GM21515 (cell line): Measurements from ENCODE around the gene FOXN3.

Experiments
- ATAC-seq: cut with Tn5 transposase; IDR thresholded peaks from one replicate; pipeline ENCODE4 v1.9.1; 2021; ENCODE audit not compliant: unreplicated experiment

The FOXN3 gene

DNA sequence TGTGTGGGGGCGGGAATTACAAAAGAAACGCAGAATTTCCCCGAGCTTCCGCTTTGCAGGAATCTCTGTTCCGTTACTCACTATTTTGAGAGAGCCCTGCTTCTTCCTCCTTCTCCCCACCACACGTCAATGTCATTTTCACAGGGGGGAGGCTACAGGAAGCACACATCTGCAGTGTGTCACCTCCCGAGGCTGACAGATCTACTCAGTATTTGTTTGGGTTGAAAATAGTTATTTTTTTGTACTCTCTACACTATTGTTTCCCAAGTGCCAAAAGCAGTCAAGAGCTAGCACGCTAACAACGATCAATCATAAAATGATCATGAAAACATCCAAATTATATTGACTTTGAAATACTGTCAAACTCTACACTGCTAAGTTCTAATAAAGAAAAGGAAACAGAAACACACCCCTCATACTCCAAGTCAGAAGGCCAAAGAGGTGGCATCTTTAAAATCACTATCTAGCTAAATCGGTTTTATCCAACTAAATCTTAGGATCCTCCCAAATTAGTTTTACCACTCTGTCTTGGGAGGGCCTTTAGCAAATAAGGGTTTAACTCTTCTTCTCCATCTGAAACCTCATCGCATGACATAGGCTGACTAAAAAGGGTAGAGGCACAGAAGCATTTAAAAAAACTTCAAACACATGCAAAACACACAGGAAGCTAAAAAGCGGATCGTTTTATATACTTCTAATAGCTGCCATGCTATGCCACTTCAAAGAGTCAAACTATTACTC lies 51.8 kb downstream of the FOXN3 start:
- ATAC-seq = peak; percentile 97

DNA sequence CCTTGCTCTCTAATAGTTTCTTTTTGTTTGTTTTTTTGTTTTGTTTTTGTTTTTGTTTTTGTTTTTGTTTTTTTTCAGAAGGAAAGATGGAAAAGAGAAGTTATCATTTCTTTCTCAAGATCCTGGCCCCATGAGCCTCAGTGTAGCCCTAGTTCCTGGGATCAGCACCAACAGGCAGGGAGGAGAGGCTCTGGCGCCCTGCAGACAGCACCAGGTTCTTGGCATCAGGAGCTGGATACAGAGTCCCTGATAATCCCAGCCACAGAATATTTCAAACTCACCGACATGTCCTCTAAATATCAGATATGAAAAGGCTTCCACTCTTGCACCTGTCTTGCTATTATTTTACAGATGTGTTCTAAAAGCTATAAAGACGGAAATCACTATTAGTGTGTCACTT lies 52.7 kb downstream of the FOXN3 start:
- ATAC-seq = no peak

DNA sequence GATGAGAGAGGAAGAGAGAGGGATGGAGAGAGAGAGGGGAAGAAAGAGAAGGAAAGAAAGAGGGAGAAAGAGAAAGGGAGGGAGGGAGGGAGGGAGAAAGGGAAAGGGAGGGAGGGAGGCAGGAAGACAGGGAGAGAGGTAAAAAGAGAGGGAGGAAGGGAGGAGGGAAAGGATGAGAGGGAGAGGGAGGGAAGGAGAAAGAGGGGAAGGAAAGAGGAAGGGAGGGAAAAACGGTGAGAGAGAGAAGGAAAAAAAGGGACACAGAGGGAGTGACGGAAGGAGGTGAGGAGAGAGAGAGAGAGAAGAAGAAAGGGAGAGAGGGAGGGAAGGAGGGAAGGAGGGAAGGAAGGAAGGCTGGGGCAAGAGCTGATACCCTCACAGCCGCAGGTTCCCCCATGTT lies 56.8 kb downstream of the FOXN3 start:
- ATAC-seq = no peak

DNA sequence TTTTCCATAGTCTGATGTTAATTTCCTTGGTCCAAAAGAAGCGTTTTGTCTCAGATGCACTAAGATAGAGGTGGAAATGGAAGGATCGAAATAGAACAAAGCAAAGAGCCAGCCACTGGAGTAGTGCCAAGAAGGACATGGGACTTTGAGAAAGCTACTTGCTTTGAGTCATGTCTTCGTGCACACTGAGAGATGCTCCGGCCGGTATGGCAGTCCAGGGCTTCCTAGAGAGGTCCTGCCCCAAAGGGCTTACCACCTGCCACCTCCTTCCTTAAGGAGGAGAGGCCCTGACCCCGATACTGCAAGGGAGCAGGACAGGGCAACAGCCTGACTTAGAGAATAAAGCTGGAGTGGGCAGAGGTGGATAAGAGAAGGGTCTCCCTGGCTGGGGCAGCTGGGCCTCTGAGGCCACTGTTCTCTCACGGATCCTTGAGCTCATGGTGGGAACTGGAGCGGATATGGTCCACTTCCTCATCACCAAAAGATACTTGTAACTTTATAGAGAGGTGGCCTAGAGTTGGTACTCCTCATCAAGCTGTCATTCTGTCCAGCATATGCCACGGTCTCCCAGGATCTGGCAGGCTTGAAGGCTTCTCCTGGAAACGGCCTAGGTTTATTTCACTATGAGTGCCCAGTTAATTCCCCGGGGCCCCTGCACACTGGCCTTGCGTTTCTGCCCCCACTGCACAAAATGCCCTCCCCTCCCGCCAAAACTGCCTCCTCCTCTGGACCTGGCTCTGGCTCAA lies 57.4 kb downstream of the FOXN3 start:
- no peak for ATAC-seq

DNA sequence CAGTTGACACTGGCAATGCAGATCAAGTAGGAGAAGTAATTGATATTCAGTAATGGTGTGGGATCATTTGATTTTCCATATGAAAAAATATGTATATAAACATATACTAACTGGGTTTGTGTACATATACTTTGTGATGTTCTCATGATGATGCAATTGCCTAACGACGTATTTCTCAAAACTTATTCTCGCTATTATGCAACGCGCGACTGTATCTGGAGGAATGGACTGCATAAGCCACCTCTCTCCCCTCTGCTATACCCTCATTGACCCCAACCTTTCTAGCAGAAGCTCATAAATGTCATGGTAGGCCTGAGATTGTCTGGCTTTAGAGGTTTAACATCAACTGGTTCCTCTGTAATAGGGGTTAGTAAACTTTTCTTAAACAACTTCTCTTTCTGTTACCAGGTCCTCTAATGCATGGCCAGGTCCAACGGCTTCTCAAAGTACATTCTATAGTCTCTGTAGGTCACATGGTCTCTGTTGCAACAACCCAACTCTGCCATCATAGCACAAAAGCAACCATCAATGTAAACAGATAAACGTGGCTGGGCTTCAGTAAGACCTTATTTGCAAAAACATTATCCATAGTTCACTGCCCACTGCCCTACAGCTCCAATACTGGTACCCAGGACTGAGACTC lies 59.3 kb downstream of the FOXN3 start:
- no peak for ATAC-seq

DNA sequence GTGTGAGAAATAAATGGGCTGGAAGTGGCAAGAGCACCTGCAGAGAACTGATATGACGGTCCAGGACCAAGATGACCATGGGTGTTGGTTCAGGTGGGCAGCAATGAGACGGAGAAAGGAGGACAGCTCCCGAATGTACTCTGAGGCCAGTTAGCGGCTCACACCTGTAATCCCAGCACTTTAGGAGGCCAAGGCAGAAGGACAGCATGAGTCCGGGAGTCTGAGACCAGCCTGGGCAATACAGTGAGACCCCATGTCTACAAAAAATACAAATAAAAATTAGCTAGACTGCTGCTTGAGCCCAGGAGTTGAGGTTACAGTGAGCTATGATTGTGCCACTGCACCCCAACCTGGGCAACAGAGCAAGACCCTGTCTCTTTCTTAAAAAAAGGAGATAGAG lies 60.1 kb downstream of the FOXN3 start:
- ATAC-seq = no peak

DNA sequence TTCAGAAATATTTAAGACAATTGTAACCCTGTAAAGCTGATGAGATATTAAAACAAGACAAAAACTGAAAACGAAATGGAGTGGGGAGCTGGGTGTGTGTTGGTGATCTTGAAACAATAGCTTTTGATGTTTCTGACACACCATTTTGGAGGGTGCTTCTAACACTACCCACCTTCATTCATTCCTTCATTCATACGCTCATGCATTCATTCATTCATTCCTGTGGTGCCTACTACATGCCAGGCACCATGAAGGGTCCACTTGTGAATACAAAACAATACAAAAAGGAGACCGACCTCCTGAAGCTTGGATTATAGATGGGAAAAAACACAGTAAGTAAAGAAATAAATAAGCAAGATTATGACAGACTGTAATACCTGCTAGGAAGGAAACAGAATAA lies 60.5 kb downstream of the FOXN3 start:
- no peak for ATAC-seq

DNA sequence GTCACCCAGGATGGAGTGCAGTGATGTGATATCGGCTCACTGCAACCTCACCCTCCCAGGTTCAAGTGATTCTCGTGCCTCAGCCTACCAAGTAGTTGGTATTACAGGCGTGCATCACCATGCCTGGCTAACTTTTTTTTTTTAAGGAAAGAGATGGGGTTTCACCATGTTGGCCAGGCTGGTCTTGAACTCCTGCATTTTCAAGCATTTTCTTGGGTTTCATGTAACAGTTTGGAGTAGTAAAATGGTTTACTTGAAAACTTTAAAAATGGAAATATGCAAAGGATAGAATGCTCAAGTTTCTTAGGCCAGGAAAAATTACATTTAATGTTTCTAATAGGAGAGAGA lies 63.3 kb downstream of the FOXN3 start:
- no peak for ATAC-seq

DNA sequence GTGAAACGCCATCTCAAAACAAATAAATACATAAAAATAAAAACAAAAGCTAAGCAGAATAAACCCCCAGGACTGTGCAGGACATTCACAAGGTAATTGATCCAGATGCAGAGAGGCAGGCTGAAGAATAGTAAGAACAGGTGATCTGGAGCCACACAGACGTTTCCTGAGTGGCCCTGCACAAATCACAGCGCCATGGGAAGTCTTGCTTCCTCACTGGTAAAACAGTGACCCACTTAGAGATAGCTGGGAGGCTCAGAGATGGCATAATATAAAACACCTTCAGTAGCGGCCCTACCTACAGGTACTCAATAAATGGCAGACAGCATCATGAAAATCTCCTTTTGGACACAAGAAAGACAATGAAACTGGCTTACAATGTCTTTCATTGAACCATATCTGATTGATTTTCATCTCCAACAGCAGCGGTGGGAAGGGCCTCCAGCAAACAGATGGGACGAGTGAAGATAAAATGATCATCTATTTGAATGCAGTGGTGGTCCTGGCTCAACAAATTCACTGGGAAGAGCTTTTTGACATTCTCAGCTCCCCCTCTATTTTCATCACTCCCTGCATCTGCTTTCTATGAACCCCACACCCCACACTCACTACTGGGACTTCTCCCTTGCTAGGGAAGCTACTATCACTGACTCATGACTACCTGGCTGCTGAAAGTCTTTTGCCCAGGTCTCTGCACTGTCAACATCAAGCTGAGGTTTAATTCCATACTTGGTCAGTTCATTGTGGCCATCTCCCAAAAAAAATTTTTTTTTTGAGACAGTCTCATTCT lies 63.9 kb downstream of the FOXN3 start:
- ATAC-seq = no peak

DNA sequence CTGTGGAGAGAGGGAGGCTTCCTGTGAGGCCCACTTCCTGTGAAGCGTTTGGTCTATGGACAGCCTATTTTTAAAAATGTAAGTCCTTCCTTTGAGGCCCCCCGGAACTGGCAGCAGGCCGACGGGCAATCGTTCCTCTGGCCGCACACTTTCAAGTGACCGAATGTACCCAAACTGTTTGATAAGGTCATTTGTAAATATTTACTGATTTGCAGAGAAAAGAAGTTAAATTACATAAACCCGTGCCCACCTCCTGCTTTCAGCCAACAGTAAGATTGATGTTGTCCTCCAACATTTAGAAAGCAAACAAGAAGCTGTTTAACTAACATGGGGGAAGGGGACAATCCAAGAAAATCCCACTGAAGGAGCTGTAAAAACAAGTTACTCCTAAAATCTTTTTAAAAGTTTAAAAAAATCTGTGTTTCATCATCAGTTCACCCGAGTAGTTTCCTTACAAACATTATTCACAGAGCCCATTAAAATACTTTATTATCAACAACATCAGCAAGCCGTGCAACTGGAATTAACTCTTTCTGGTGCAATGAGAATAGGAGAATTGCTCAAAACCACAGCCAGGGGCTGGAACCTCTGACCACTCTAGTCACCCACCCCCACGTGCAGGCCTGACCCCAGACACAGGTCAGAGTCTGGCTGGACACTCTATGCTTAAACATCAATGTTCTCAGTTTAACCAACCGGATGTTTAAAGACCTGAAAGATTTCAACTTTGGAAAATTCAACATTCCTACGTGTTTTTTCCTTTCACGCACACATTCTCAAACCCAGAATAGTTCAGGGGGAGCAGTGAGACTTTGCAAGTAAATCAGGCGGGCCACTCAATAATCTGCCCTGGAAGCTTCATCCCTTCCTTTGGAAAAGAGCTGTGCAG lies 65.3 kb downstream of the FOXN3 start:
- ATAC-seq = peak; percentile 83

DNA sequence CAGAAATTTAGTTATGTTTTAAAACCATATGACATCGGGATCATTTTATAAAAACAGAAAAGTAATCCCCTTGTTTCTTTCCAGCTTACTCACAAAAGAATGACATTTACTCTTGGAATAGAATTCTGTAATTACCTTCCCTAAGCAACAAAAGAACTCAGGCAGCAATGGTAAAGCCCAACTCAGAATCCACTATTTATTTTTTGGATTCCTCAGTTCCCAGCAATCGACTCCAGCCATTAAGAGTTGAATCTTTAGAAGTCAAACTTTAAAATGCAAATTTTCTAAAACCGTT lies 65.9 kb downstream of the FOXN3 start:
- no peak for ATAC-seq

DNA sequence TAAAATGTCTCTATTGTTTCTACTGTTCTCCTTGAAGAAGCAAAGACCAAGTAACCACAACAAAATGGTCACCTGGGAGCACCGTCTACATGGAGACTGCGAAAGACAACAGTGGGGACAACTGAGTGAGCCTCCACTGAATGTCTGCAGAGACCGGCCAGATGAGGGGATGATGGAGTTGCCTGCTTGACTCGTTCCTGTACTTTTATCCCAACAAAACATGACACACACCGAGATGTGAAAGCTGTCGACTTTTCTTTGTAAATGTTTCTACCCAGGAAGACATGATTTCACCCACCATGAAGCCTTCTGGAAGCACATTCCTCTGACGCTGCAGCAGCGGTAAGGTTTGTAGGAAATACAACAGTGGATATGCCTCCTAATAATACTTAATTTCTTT lies 66.9 kb downstream of the FOXN3 start:
- ATAC-seq = no peak

DNA sequence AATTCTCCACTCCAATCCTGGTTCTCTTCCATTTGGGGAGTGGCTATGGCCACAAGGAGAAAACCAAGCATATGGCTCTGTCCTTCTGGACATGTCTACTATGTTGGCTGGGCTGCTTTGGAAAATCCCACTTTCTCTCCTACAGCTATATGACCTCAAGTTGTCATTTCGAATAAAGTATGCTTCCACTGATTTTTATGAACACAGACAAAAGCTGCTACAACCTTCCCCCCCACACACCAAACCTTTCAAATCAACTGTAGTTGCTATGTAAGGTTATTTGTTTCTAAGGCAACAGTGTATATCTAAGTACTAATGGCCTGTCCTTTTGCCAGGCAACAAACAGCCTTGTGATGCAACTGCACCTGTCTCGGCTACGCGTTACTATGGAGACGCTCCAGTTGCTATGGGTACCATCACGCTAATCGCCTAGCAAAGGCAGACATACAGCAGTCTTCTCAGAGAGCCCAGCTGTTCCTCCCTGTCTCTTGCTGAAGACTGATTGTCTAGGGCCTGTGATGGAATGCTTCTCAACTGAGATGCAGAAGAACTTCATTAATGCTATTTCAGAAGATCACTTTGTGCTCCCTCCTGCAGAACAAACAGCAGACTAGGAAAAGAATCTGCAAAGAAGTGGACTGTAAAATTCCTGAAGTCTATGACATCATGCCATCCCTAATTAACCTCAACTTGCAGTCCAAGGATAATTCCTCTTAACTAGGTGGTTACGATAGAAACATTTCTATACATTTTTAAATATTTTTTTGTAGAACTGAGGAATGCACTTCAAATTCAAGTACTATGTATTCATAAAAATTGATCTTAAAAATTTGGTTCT lies 67.6 kb downstream of the FOXN3 start:
- ATAC-seq = no peak

DNA sequence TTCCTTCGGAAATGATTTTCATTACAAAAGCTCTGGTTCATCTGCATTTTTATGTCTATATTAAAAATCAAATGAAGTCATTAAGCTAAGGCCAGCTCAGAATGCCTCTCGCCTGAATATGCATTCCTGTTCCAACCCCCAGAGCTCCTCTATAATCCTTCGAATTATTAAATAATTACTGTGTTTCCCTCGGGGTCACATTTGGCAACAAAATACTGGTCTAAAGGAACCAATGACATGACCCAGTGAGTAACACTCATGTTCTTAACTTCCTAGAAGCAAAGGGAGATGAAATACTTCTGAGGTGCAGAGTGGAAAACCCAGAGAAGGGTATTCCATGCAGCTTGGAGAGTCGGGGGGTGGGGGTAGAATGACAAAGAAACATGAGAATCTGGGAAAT lies 68.3 kb downstream of the FOXN3 start:
- ATAC-seq = no peak

DNA sequence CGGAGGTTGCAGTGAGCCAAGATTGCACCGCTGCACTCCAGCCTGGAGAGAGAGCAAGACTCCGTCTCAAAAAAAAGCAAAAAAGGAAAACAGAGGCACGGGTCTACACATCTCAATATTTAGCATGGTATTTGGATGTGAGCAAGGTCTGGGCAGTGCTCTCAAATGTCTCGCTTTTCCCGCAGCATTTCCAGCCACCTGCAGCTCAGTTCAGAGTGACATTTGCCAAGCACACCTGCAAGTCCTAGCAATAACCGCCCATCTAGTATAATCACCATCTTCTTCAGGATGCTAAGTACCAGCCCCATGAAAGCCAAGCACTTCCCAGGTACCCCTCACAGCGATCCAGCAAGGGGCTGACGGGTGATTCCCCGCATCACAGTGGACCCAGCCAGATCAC lies 69.1 kb downstream of the FOXN3 start:
- ATAC-seq = no peak

DNA sequence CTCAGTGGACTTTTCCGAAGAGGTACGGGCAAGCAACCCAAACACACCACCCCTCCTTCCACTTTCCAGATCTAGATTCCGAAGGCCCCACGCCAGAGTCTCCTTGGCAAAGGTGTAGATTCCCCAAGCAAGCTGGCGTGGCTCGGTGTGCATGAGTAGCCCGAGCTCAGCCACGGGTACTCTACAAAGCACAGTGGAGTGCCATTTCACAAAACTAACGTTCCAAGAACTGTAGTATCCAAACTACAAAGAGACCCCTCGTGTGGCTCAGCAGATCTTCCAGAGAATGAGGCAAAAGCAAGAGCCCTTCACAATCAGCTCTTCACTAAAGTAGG lies 72.1 kb downstream of the FOXN3 start:
- no peak for ATAC-seq

DNA sequence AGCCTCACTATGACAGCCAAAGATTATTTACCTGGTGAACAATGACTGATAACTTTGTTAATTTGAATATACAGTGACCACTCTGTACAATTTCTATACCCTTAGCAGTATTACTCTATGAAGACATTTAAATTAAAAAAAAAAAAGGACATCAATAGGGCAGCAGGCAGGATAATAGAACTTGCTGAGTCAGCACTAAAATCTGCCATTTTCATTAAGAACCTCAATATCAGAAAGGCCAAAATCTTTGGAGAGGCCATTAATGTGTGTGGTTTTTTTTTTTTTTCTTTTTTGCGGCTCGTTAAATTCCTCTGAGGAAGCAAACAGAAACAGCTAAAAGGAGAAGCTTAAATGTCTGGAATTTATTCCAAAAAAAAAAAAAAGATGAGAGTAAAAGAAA lies 73.7 kb downstream of the FOXN3 start:
- no peak for ATAC-seq

DNA sequence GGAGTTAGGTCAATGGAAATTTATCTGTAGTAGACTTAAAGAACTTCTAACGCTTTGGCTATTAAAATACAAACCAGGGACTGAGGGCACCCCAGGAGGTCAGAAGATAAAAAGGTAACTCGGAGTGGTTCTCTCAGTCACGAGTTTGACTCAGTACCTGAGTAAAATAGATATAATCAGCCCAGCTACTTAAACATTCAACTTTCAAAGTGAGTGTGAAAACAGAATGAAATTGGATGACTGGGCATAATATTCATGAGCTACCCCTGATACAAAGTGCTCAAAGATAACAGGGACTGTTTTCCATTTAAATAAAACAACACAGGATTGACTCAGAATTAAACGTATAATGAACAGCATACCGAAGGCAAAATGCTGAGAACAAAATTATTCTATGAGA lies 75.0 kb downstream of the FOXN3 start:
- ATAC-seq = no peak

DNA sequence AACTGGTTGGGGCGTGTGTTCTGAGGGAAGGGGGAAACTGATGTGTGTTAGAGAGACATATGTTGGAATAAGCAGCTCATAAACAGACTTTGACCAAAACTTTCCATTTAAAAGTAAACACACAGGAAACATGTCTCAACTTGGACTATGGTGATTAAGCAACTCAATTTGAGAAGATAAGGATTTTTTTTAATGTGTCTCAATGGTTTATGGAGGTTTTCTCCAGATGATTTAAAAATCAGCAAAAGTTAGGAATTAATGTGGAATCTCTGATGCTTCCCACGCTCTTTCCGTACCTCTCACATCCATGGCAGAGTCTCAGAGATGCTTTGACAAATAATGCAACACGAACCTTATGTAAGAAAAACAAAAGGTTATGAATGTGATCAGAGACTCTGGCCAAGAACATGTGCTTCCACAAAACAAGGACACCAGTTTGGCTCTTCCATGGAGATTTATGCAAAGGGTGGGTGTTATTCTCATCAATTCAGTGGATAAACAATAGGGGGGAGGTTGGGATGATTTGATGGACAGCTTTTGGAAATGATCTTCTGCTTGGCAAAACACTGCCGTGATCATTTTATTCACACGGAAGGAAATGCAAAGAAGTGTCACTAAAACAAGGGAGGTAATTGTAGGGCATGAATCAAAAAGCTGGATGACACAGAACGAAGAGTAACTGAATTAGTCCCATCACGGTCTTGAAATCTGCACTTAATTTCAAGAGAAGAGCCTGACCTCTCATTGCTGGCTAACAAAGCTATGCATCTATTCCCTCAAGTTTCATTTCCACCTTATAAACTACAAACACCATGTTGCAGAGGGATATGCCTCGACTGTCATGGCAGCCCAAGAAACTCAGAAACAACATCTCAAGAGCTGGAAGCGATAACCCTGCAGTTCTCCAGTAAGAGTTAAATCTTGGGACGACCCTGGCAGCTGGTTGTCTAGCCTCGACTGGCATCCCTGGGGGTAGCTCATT lies 76.5 kb downstream of the FOXN3 start:
- ATAC-seq = no peak
